Motor neuron (in vitro differentiated cells): ENCODE measurements around the gene KLHL29. TPM values are rescaled to one million over a fixed set of nuclear protein-coding genes. Genes with fewer than 3 reads are reported as not detected.

ENCODE experiments used
- ATAC-seq, 8 experiments: fragments of 200-7000 bp; cut with Tn5 transposase; replicated peaks in 6 of 8; 2 replicates each; pipeline ENCODE4 v1.8.0; 2021; ENCODE audit warnings: mild to moderate bottlenecking in 8 of 8, moderate library complexity in 8 of 8
- H3K27ac ChIP-seq, 2 donors: fragments of 250-450 bp; sonication (Bioruptor Pico); 2 replicates each; pipeline ENCODE4 v1.9.0; 2021; ENCODE audit warnings: antibody characterized with exemption in 2 of 2, mild to moderate bottlenecking in 2 of 2, moderate library complexity in 1 of 2
- H3K4me1 ChIP-seq, 2 donors: fragments of 250-450 bp; sonication (Bioruptor Pico); replicated peaks in 1 of 2; 2 replicates each; pipeline ENCODE4 v1.6.1; 2021; ENCODE audit warnings: antibody characterized with exemption in 2 of 2, mild to moderate bottlenecking in 2 of 2, moderate library complexity in 1 of 2
- H3K4me3 ChIP-seq, 5 donors: fragments of 250-450 bp; sonication (Bioruptor Pico); 2 replicates each; pipeline ENCODE4 v1.9.0; 2021; ENCODE audit warnings: antibody characterized with exemption in 5 of 5, mild to moderate bottlenecking in 5 of 5, moderate library complexity in 4 of 5
- WGBS, 10 experiments: fragments of 450-650 bp; shearing (Covaris generic); methylation state at CpG; one replicate each; pipeline ENCODE4 v1.0.0; 2022; 5-methylcytosine and 5-hydroxymethylcytosine counted together
- in situ Hi-C, 9 experiments: fragments of 400-800 bp; cut with MboI; loops; one replicate each; pipeline ENCODE4 v1.15.0; 2021; ENCODE audit warnings: low sequenced_read_pairs in 9 of 9, low pct_unique_long_range_greater_than_20kb in 2 of 9; ENCODE audit not compliant: unreplicated experiment in 9 of 9
- total RNA-seq, 8 experiments: library from RNA; unstranded; fragments of 300-600 nt; gene quantifications; 2 replicates each; pipeline versions ENCODE4 v1.2.3 to v1.2.4, GENCODE V29; 2022

The KLHL29 gene
- total RNA-seq, 8 experiments from 2014 or later: 4.1 to 58.7 (median 5.4) TPM

GRCh38 chr2:23606196-23606595 is 221.2 kb downstream of the KLHL29 start:
- ATAC-seq: no peak
- peaks cover 0 to 3% of the 10 kb centered on the region in 2 donors for H3K4me1 ChIP-seq
- H3K27ac ChIP-seq: no peak overlapping the region
- in situ Hi-C loops: no loop called here
- 73 to 100% (median 90%) methylated on average over 1 to 8 of the region's 9 CpGs; no CpG with 5 or more reads in 1 of the 10 experiments for WGBS, 10 experiments
- H3K4me3 ChIP-seq: no peak overlapping the region

DNA sequence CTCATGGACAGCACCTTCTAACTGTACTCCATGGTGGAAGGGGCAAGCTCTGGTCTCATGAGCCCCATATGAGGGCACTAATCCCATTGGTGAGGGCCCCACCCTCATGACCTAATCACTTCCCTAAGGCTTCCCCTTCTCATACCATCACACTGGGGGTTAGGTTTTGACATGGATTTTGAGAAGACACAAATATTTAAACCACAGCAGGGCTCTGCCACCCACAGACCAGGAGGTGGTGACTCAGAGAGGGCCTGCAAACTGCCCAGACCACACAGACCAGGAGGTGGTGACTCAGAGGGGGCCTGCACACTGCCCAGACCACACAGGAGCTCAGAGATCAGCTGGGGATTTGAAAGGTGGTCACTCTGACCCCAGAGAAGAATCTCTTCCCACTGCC is 222.0 kb downstream of the KLHL29 start:
- Histone ChIP-seq H3K4me3 (no peak overlapping the region), H3K4me1 (peaks cover 0 to 3% of the 10 kb centered on the region in 2 donors), H3K27ac (no peak overlapping the region)
- ATAC-seq: no peak
- in situ Hi-C loops: no loop called here

- Histone ChIP-seq H3K4me1 (peaks cover 0 to 3% of the 10 kb centered on the region in 2 donors), H3K4me3 (no peak overlapping the region), H3K27ac (no peak overlapping the region)
- 25 to 100% (median 100%) methylated on average over 1 of the region's 3 CpGs; no CpG with 5 or more reads in 7 of the 10 experiments for WGBS, 10 experiments
- in situ Hi-C loops: no loop called here
- ATAC-seq: no peak
Measured at GRCh38 chr2:23607925-23608324, 222.9 kb downstream of the KLHL29 start.

DNA sequence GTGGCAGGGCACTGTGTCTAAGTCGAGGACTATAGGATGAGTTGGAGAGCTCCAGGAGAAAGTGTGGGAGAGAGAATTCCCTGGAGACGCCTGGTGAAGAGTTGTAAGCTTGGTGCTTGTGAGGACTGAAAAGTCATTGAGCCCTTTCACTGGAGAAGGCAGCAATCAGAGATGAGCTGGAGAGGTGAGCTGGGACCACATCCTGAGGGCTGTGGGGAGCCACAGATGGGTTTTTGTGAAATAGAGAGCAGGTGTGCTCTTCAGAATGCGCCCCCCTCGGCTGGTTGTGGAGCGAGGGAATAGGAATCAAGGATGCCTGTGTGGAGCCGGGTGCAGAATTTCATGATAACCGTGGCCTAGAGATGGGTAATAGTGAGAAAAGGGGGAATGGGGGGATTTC is 224.3 kb downstream of the KLHL29 start:
- no peak for ATAC-seq
- Histone ChIP-seq H3K27ac (no peak overlapping the region), H3K4me1 (peaks cover 0 to 4% of the 10 kb centered on the region in 2 donors), H3K4me3 (no peak overlapping the region)
- in situ Hi-C loops: no loop called here
- WGBS, 10 experiments: 25 to 97% (median 87%) methylated on average over 1 to 5 of the region's 7 CpGs; no CpG with 5 or more reads in 4 of the 10 experiments

DNA sequence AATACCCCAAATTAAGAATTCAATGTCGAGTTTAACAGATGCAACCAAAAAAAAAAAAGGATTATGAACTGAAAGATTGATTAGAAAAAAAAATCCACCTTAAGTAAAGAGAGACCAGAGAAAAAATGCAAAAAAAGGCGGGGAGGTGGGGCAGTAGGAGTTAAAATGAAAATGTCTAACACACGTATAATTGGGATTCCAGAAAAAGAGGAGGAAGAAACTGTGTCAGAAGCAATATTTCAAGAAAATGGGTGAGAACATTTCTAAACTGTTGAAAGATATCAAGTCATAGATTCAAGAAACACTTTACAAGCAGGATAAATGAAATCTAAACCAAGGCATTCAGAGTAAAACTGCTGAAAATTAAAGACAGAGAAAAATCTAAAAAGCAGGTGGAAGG is 226.9 kb downstream of the KLHL29 start:
- peaks cover 17 to 30% of the 10 kb centered on the region in 2 donors for H3K4me1 ChIP-seq
- no peak for ATAC-seq
- WGBS, 10 experiments: 60 to 94% (median 90%) methylated on average over 1 to 3 of the region's 3 CpGs
- no peak overlapping the region for H3K27ac ChIP-seq
- in situ Hi-C loops: no loop called here
- no peak overlapping the region for H3K4me3 ChIP-seq

- H3K4me1 ChIP-seq: peaks cover 44 to 55% of the 10 kb centered on the region in 2 donors
- WGBS, 10 experiments: 62 to 100% (median 94%) methylated on average over 2 to 7 of the region's 12 CpGs; no CpG with 5 or more reads in 3 of the 10 experiments
- in situ Hi-C loops: no loop called here
- no peak overlapping the region for H3K27ac ChIP-seq
- H3K4me3 ChIP-seq: no peak overlapping the region
- peak in 1 of 8 experiments; percentile 8 for ATAC-seq
Measured at GRCh38 chr2:23614701-23615100, 229.7 kb downstream of the KLHL29 start.

DNA sequence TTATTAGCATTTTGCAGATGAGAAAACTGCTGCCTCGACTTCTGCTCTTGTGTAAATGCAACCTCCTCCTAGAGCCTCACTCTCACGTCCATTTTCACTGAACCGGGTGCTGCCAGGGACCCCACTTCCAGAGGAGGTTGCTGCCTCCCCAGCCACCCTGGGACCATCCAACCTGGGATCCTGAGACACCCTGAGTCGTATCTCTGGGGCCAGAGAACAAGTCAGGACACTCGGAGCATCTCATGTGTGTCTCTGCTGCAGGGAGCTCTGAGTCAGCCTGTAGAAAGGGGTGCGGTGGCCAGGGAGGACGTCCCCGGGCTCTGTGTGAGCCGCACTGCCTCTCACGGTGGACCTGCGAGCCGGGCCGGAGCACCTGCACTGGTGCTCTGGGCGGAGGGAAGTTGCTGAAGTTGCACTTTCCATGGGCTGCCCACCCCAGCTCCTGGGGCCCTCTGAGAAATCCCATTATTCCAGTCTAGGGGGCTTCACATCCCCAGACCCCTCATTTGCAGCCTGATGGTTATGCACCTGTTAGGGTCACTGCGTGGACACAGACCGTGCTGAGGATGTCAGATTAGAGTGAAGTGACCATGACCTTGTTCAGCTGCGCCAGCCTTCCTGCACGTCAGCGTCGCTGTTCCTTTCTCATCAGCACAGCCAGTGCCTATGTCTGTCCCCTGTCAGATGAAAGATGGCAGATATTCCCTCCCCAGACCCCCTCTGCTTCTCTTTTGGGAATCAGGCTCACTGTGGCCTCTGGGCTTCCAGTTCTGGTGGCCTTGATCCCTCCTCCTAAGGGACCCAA is 230.4 kb downstream of the KLHL29 start:
- no peak for ATAC-seq

DNA sequence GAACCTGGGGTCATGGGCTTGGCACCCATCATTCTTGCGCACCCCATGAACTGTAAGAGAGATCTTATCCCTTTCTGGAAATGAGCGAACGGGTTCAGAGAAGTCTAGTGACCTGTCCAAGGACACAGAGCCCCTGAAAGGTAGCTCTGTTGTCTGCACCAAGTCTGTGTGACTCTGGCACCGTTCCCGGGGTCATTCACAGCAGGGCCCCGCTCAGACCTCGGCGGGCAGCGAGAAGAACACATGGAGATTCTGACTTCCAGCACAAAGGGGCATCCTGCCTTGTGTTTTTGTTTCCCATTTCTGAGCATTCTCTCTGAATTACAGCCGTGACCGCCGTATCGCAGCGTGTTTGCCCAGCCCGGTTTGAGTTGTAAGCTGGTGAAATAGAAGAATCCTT is 231.7 kb downstream of the KLHL29 start:
- Histone ChIP-seq H3K4me3 (no peak overlapping the region), H3K27ac (no peak overlapping the region), H3K4me1 (peaks cover 59 to 71% of the 10 kb centered on the region in 2 donors)
- WGBS, 10 experiments: 62 to 100% (median 83%) methylated on average over 1 to 15 of the region's 15 CpGs; no CpG with 5 or more reads in 3 of the 10 experiments
- in situ Hi-C loops: no loop called here
- no peak for ATAC-seq

More for the DNA sequence above, 230.4 kb downstream of the KLHL29 start:
- in situ Hi-C loops: no loop called here
- 50 to 100% (median 78%) methylated on average over 1 to 5 of the region's 20 CpGs; no CpG with 5 or more reads in 4 of the 10 experiments for WGBS, 10 experiments
- Histone ChIP-seq H3K4me1 (peaks cover 47 to 59% of the 10 kb centered on the region in 2 donors), H3K27ac (no peak overlapping the region), H3K4me3 (no peak overlapping the region)

GRCh38 chr2:23617167-23617810 is 232.3 kb downstream of the KLHL29 start:
- in situ Hi-C loops: no loop called here
- H3K27ac ChIP-seq: peak overlapping the region; percentile 14 to 47
- WGBS, 10 experiments: 13 to 80% (median 40%) methylated on average over 1 to 15 of the region's 16 CpGs; no CpG with 5 or more reads in 3 of the 10 experiments

GRCh38 chr2:23617811-23618215 is 232.8 kb downstream of the KLHL29 start:
- in situ Hi-C loops: no loop called here
- peak in 7 of 8 experiments; percentile 5 to 69 (median 44) for ATAC-seq
- Histone ChIP-seq H3K4me1 (peaks cover 60 to 72% of the 10 kb centered on the region in 2 donors), H3K27ac (peak overlapping the region; percentile 14 to 47), H3K4me3 (no peak overlapping the region)
- WGBS, 10 experiments: 17 to 95% (median 59%) methylated on average over 1 to 10 of the region's 15 CpGs

More at GRCh38 chr2:23617167-23617810, 232.3 kb downstream of the KLHL29 start:
- H3K4me1 ChIP-seq: peaks cover 60 to 72% of the 10 kb centered on the region in 2 donors
- H3K4me3 ChIP-seq: no peak overlapping the region
- peak; percentile 39 to 96 (median 86) for ATAC-seq

GRCh38 chr2:23618265-23618664 is 233.3 kb downstream of the KLHL29 start:
- no peak for ATAC-seq
- Histone ChIP-seq H3K4me1 (peaks cover 60 to 72% of the 10 kb centered on the region in 2 donors), H3K27ac (peak overlapping the region; percentile 13 to 14), H3K4me3 (no peak overlapping the region)
- in situ Hi-C loops: no loop called here
- WGBS, 10 experiments: 56 to 97% (median 87%) methylated on average over 3 to 10 of the region's 10 CpGs; no CpG with 5 or more reads in 4 of the 10 experiments

DNA sequence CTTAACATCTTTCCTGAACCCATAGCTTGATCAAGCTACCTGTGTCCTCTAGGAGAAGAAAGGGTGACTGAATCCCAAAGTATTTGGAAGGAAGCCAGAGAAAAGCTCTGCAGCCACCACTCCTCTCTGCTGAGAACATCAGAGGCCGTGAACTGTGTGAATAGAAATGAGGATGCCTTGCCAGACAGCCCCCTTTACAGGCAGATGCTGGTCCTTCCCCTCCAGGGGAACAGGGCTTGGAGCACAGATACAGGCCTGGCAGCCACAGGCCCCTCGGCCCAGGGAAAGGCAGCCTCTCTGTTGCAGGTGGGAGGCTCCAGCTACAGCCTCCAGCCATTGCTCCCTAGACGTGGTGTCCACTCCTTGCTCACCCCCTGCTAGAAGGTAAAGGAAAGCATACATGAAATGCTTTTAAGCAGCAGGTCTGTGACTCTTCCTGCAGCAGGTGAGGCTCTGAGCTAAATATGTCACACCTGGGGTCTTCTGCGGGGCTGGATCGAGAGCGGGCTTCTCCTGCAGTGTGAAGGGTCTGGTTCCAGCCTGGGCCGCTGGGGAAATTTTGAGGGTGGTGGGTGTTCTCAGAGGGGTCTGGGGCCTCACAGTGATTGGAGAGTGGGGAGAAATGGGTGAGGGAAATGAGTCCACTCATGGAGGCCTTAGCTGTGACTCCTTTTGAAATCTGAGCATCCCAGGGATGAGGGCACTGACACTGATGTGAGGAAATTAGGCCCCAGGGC is 234.0 kb downstream of the KLHL29 start:
- peak in 3 of 8 experiments; percentile 16 to 38 (median 20) for ATAC-seq
- Histone ChIP-seq H3K4me3 (no peak overlapping the region), H3K27ac (peak overlapping the region; percentile 40 to 50), H3K4me1 (peaks cover 60 to 72% of the 10 kb centered on the region in 2 donors)
- 45 to 100% (median 60%) methylated on average over 1 to 3 of the region's 7 CpGs; no CpG with 5 or more reads in 6 of the 10 experiments for WGBS, 10 experiments
- in situ Hi-C loops: no loop called here

GRCh38 chr2:23619941-23620340 is 235.0 kb downstream of the KLHL29 start:
- ATAC-seq: no peak
- peaks cover 54 to 65% of the 10 kb centered on the region in 2 donors for H3K4me1 ChIP-seq
- H3K27ac ChIP-seq: no peak overlapping the region
- in situ Hi-C loops: no loop called here
- 81% methylated on average over 3 of the region's 7 CpGs; no CpG with 5 or more reads in 9 of the 10 experiments for WGBS, 10 experiments
- no peak overlapping the region for H3K4me3 ChIP-seq
